Activated CD4-positive, alpha-beta T cell treated with anti-CD3 and anti-CD28 coated beads for 1 hour (primary cell): ENCODE results near the gene ARL6IP1.
"Not testable (repeated sequence)": the region's sequence is repeated elsewhere in the genome, so short reads cannot be mapped to it uniquely, and the experiment has no call there.

Experiments used
- DNase-seq: peaks from one replicate; pipeline ENCODE4 v3.0.0-alpha.2; 2020

ARL6IP1 gene

GRCh38 chr16:18797746-18798145 lies 3.6 kb downstream of the ARL6IP1 start:
- no peak for DNase-seq

GRCh38 chr16:18796377-18796776 lies 5.0 kb downstream of the ARL6IP1 start:
- no peak for DNase-seq

GRCh38 chr16:18792836-18793433 lies 8.4 kb downstream of the ARL6IP1 start:
- DNase-seq: no peak

GRCh38 chr16:18789850-18790706 lies 11.3 kb downstream of the ARL6IP1 start, which contains the start of gene RPS15A:
RPS15A (minus strand) TSS chr16:18790334; CDS start chr16:18789113, 1,221 bp downstream.
- peak; percentile 85 for DNase-seq

- DNase-seq: no peak
Measured at GRCh38 chr16:18789515-18789849, 11.9 kb downstream of the ARL6IP1 start.

GRCh38 chr16:18788828-18789514 lies 12.4 kb downstream of the ARL6IP1 start:
- no peak for DNase-seq

GRCh38 chr16:18784917-18785623 lies 16.3 kb downstream of the ARL6IP1 start:
- DNase-seq: no peak

GRCh38 chr16:18783430-18784341 lies 17.7 kb downstream of the ARL6IP1 start:
- DNase-seq: no peak

GRCh38 chr16:18782697-18783429 lies 18.5 kb downstream of the ARL6IP1 start:
- no peak for DNase-seq

GRCh38 chr16:18781232-18781631 lies 20.1 kb downstream of the ARL6IP1 start:
- DNase-seq: not testable (repeated sequence)

- DNase-seq: not testable (repeated sequence)
Measured at GRCh38 chr16:18780460-18781026, 20.8 kb downstream of the ARL6IP1 start.

- not testable (repeated sequence) for DNase-seq
Measured at GRCh38 chr16:18777664-18778063, 23.7 kb downstream of the ARL6IP1 start.

- DNase-seq: not testable (repeated sequence)
Measured at GRCh38 chr16:18776334-18776733, 25.0 kb downstream of the ARL6IP1 start.

GRCh38 chr16:18774651-18775050 lies 26.7 kb downstream of the ARL6IP1 start:
- not testable (repeated sequence) for DNase-seq

GRCh38 chr16:18772171-18772570 lies 29.2 kb downstream of the ARL6IP1 start:
- not testable (repeated sequence) for DNase-seq

- DNase-seq: not testable (repeated sequence)
Measured at GRCh38 chr16:18770336-18770962, 30.9 kb downstream of the ARL6IP1 start.

GRCh38 chr16:18767217-18767616 lies 34.1 kb downstream of the ARL6IP1 start:
- not testable (repeated sequence) for DNase-seq

GRCh38 chr16:18762713-18763112 lies 38.6 kb downstream of the ARL6IP1 start:
- DNase-seq: not testable (repeated sequence)

GRCh38 chr16:18759598-18760520 lies 41.5 kb downstream of the ARL6IP1 start:
- DNase-seq: peak; percentile 32
